Esophagus muscularis mucosa (tissue), 4 donors: ENCODE measurements around the gene C2orf42.

Source experiments
- CTCF ChIP-seq, 3 experiments: fragments of 200-600 bp in 2 of 3; fragments of 450-650 bp in 1 of 3; sonication (generic) in 2 of 3; IDR thresholded peaks; one replicate each; pipeline ENCODE4 v1.5.1; 2017 to 2019; ENCODE audit warnings: antibody characterized with exemption in 3 of 3, mild to moderate bottlenecking in 2 of 3, moderate library complexity in 1 of 3
- EP300 ChIP-seq: sonication (generic); formaldehyde crosslinking; IDR thresholded peaks from one replicate; pipeline ENCODE4 v1.6.1; 2017; ENCODE audit warnings: antibody characterized with exemption
- POLR2A ChIP-seq: fragments of 450-650 bp; IDR thresholded peaks from one replicate; pipeline ENCODE4 v1.6.1; 2017; ENCODE audit warnings: antibody characterized with exemption, moderate library complexity, mild to moderate bottlenecking, low read depth

- TF ChIP-seq CTCF (IDR thresholded peaks at IDR 0.05) (no peak), EP300 (no peak), POLR2A (no peak)
These were observed 20.8 kb upstream of the C2orf42 start for GRCh38 chr2:70211595-70211994.
